ENCODE results near the gene RCC2. TPM values are rescaled to one million over a fixed set of nuclear protein-coding genes. Genes with fewer than 3 reads are reported as not detected.

Gene RCC2
- total RNA-seq, 1 experiment from 2014 or later, result 107 TPM

DNA sequence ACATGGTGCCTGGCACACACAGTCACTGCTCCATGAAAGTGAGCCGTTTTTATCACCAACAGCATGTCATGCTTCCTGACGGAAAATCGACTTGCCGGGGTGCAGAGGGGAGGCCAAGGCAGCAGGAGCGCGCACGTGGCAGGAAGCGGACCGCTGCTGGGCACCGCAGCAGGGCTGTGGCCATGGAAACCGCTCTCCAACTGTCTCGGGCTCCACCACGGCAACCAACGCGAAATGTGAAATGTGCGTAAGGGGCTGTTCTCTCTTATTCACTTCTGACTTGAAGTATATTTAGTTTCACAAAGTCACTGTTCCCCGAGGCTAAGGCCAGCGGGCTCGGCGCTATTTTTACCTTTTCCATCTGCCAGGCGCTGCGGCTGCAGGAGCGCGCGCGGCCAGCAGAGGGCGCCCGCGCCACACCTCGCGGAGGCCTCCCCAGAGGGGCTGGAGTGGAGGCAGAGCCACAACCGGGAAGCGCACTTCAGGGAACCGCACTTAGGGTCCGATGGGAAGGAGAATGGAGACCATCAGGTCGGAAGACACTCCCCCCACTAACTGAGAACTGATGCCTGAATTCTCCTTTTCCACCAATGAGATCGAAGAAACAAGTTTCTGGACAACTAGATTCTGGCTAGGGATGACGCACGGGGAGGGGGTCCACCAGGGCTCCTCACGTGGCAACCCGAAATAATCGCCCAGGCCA lies 19.7 kb downstream of the RCC2 start:
- intact Hi-C loops (cut with micrococcal nuclease; ENCODE audit: unreplicated experiment), result loop anchor here (5.0 kb wide), 1 partner anchor 68 kb away; no protein-coding TSS in a partner anchor
- Mint-ChIP-seq H3K4me1 (ENCODE audit: low read depth, unreplicated experiment) (peaks cover 8% of the 10 kb centered on the region), H3K9me3 (ENCODE audit: low read depth, unreplicated experiment) (no peaks in the 10 kb centered on the region), H3K36me3 (ENCODE audit: insufficient read depth, unreplicated experiment) (peaks cover 73% of the 10 kb centered on the region), H3K27me3 (ENCODE audit: unreplicated experiment) (no peaks in the 10 kb centered on the region), H3K4me3 (ENCODE audit: low read depth, unreplicated experiment) (no peak overlapping the region), H3K27ac (ENCODE audit: unreplicated experiment) (no peak overlapping the region)
- CTCF ChIA-PET, result no interaction called here
- TF ChIP-seq, protein P1, sequence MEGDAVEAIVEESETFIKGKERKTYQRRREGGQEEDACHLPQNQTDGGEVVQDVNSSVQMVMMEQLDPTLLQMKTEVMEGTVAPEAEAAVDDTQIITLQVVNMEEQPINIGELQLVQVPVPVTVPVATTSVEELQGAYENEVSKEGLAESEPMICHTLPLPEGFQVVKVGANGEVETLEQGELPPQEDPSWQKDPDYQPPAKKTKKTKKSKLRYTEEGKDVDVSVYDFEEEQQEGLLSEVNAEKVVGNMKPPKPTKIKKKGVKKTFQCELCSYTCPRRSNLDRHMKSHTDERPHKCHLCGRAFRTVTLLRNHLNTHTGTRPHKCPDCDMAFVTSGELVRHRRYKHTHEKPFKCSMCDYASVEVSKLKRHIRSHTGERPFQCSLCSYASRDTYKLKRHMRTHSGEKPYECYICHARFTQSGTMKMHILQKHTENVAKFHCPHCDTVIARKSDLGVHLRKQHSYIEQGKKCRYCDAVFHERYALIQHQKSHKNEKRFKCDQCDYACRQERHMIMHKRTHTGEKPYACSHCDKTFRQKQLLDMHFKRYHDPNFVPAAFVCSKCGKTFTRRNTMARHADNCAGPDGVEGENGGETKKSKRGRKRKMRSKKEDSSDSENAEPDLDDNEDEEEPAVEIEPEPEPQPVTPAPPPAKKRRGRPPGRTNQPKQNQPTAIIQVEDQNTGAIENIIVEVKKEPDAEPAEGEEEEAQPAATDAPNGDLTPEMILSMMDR (IDR thresholded peaks at IDR 0.05; ENCODE audit: unreplicated experiment), result peak; percentile 83
- BruUV-seq (replicated peaks), result no TSS peak
- DNase-seq, result peak; percentile 53

DNA sequence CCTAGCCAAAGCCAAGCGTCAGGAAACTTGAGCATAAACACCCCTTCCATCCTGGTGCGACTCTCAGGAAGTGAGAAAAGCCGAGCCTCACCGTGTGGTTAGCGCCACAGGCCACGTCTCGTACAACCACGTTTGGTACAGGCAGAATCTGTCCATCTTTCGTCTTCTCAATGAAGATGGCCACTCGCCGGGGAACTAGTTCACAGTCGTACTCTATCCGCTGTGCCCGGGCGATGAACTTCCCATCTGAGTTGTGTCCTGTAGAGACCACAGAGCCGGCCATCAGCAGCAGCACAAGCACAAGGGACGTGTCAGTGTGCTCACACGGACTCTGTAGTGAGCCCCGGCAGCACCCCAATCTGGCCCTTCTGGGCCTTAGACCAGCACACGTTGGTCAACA lies 23.1 kb downstream of the RCC2 start:
- intact Hi-C loops (cut with micrococcal nuclease; ENCODE audit: unreplicated experiment), result no loop called here
- Mint-ChIP-seq H3K27me3 (ENCODE audit: unreplicated experiment) (no peaks in the 10 kb centered on the region), H3K4me1 (ENCODE audit: low read depth, unreplicated experiment) (no peaks in the 10 kb centered on the region), H3K4me3 (ENCODE audit: low read depth, unreplicated experiment) (no peak overlapping the region), H3K9me3 (ENCODE audit: low read depth, unreplicated experiment) (no peaks in the 10 kb centered on the region), H3K27ac (ENCODE audit: unreplicated experiment) (no peak overlapping the region), H3K36me3 (ENCODE audit: insufficient read depth, unreplicated experiment) (peaks cover 70% of the 10 kb centered on the region)
- DNase-seq, result no peak
- BruUV-seq (replicated peaks), result no TSS peak
- CTCF ChIA-PET, result no interaction called here
- TF ChIP-seq, protein P1 (IDR thresholded peaks at IDR 0.05; ENCODE audit: unreplicated experiment), result no peak

DNA sequence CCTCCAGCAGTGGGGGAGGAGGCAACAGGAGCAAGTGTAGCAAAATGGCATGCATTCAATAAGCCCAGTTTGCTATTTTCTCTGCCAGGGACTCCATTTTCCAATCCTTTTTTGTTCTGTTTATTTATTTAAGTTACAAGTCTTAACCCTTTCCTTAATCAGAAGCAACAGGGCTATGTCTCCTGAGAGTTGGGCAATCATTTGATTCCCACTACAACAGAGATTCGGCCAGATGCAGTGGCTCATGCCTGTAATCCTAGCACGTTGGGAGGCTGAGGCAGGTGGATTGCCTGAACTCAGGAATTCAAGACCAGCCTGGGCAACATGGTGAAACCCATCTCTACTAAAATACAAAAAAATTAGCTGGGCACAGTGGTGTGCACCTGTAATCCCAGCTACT lies 25.5 kb downstream of the RCC2 start:
- no peak for DNase-seq
- no peaks in the 10 kb centered on the region for H3K9me3 Mint-ChIP-seq (ENCODE audit: low read depth, unreplicated experiment)
- H3K27ac Mint-ChIP-seq (ENCODE audit: unreplicated experiment), result no peak overlapping the region
- H3K36me3 Mint-ChIP-seq (ENCODE audit: insufficient read depth, unreplicated experiment), result peaks cover 74% of the 10 kb centered on the region
- no TSS peak for BruUV-seq (replicated peaks)
- no peak overlapping the region for H3K4me3 Mint-ChIP-seq (ENCODE audit: low read depth, unreplicated experiment)
- intact Hi-C loops (cut with micrococcal nuclease; ENCODE audit: unreplicated experiment), result no loop called here
- no peaks in the 10 kb centered on the region for H3K4me1 Mint-ChIP-seq (ENCODE audit: low read depth, unreplicated experiment)
- TF ChIP-seq, protein P1 (IDR thresholded peaks at IDR 0.05; ENCODE audit: unreplicated experiment), result no peak
- CTCF ChIA-PET, result no interaction called here
- H3K27me3 Mint-ChIP-seq (ENCODE audit: unreplicated experiment), result no peaks in the 10 kb centered on the region

DNA sequence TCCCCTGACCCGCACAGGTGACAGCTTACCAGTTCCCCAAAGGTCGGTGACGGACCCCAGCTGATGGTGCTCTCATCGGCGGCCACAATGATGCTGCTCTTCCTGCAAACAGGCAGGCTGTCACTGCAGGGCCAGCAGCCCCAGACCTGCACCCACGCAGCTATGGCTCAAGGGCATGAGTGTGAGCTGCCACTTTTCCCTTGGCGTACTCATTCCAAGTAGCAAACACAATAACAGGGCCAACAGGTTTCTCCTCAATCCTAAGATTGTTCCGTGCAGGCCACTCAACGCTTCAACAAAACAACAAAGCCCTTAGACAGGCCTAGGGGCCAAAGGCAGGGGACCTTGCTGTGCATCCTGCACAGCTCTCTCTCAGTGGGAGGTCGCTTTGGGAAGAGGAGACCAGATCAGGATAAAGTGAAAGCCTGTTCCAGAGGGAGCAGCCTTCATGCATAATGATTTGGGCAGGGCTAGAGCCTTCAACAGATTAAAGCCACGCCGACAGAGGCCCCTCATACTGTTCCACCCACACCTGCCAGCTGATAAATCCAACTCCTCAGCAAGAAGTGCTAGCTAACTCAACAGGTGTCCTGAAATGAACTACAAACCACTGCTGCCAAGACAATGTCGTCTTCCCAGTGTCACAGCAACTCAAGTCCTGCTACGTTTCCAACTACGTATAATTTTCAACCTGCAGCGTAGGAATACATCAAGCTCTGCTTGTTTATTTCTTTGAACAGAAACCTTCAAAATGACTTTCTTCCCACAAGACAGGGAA lies 27.2 kb downstream of the RCC2 start:
- H3K4me3 Mint-ChIP-seq (ENCODE audit: low read depth, unreplicated experiment), result no peak overlapping the region
- DNase-seq, result no peak
- intact Hi-C loops (cut with micrococcal nuclease; ENCODE audit: unreplicated experiment), result no loop called here
- TF ChIP-seq, protein P1 (IDR thresholded peaks at IDR 0.05; ENCODE audit: unreplicated experiment), result no peak
- CTCF ChIA-PET, result no interaction called here
- no peaks in the 10 kb centered on the region for H3K9me3 Mint-ChIP-seq (ENCODE audit: low read depth, unreplicated experiment)
- no peaks in the 10 kb centered on the region for H3K4me1 Mint-ChIP-seq (ENCODE audit: low read depth, unreplicated experiment)
- no peak overlapping the region for H3K27ac Mint-ChIP-seq (ENCODE audit: unreplicated experiment)
- no TSS peak for BruUV-seq (replicated peaks)
- H3K27me3 Mint-ChIP-seq (ENCODE audit: unreplicated experiment), result no peaks in the 10 kb centered on the region
- H3K36me3 Mint-ChIP-seq (ENCODE audit: insufficient read depth, unreplicated experiment), result peaks cover 75% of the 10 kb centered on the region

All from Calu3 (cell line).